Upper lobe of left lung (tissue), 4 donors: ENCODE measurements around the gene CYP46A1.

Experiments
- CTCF ChIP-seq, 6 experiments: fragments of 450-650 bp in 4 of 6; fragments of 200-600 bp in 2 of 6; sonication (generic) in 2 of 6; IDR thresholded peaks; one replicate each; pipeline ENCODE4 v1.5.1; 2016 to 2019; ENCODE audit warnings: antibody characterized with exemption in 6 of 6
- POLR2AphosphoS5 ChIP-seq, 2 donors: sonication (generic); formaldehyde crosslinking; IDR thresholded peaks; one replicate each; pipeline ENCODE4 v1.5.1; 2017; ENCODE audit warnings: antibody characterized with exemption in 2 of 2

GRCh38 chr14:99660006-99660566 is 24.0 kb upstream of the CYP46A1 start:
- no peak for TF ChIP-seq POLR2AphosphoS5 (IDR thresholded peaks at IDR 0.05)
- no peak for TF ChIP-seq CTCF (IDR thresholded peaks at IDR 0.05)
